GM23248 (cell line): ENCODE measurements around the gene HMGB4. TPM values are rescaled to one million over a fixed set of nuclear protein-coding genes. Genes with fewer than 3 reads are reported as not detected.

Source experiments
- DNase-seq: peaks from one replicate; pipeline ENCODE4 v3.0.0-alpha.2; 2015
- H2AFZ ChIP-seq: fragments of 200-600 bp; sonication (generic); 2 replicates; pipeline ENCODE4 v1.6.1; 2016; ENCODE audit warnings: antibody characterized with exemption
- H3F3A ChIP-seq: fragments of 200-600 bp; sonication (generic); 2 replicates; pipeline ENCODE4 v1.6.1; 2016; ENCODE audit warnings: mild to moderate bottlenecking, antibody characterized with exemption, mixed run types; ENCODE audit not compliant: insufficient read depth
- H3K27ac ChIP-seq: fragments of 200-600 bp; sonication (generic); 2 replicates; pipeline ENCODE4 v1.5.1; 2016; ENCODE audit warnings: mild to moderate bottlenecking
- H3K27me3 ChIP-seq: fragments of 200-600 bp; sonication (generic); replicated peaks from 2 replicates; pipeline ENCODE4 v1.6.1; 2016; ENCODE audit warnings: mild to moderate bottlenecking; ENCODE audit not compliant: insufficient read depth
- H3K36me3 ChIP-seq: fragments of 200-600 bp; sonication (generic); 2 replicates; pipeline ENCODE4 v1.6.1; 2016; ENCODE audit warnings: low read depth, mild to moderate bottlenecking
- H3K4me1 ChIP-seq: fragments of 200-600 bp; sonication (generic); 2 replicates; pipeline ENCODE4 v1.6.1; 2016; ENCODE audit warnings: mild to moderate bottlenecking; ENCODE audit not compliant: insufficient read depth
- H3K4me2 ChIP-seq: fragments of 200-600 bp; sonication (generic); one replicate; pipeline ENCODE4 v1.6.1; 2016; ENCODE audit warnings: mild to moderate bottlenecking; ENCODE audit not compliant: unreplicated experiment
- H3K4me3 ChIP-seq: fragments of 200-600 bp; sonication (generic); 2 replicates; pipeline ENCODE4 v1.5.1; 2016; ENCODE audit warnings: mild to moderate bottlenecking
- H3K79me2 ChIP-seq: fragments of 200-600 bp; sonication (generic); 2 replicates; pipeline ENCODE4 v1.6.1; 2016; ENCODE audit warnings: mild to moderate bottlenecking; ENCODE audit not compliant: insufficient read depth
- H3K9ac ChIP-seq: fragments of 200-600 bp; sonication (generic); 2 replicates; pipeline ENCODE4 v1.6.1; 2016; ENCODE audit warnings: mild to moderate bottlenecking
- H3K9me2 ChIP-seq: fragments of 200-600 bp; sonication (generic); 2 replicates; pipeline ENCODE4 v1.6.1; 2016; ENCODE audit warnings: mixed run types, mild to moderate bottlenecking, moderate library complexity; ENCODE audit not compliant: insufficient read depth
- H3K9me3 ChIP-seq: fragments of 200-600 bp; sonication (generic); one replicate; pipeline ENCODE4 v1.6.1; 2017; ENCODE audit warnings: low read depth
- H4K20me1 ChIP-seq: fragments of 200-600 bp; sonication (generic); 2 replicates; pipeline ENCODE4 v1.6.0; 2016; ENCODE audit not compliant: insufficient read depth
- EZH2 ChIP-seq: fragments of 200-600 bp; sonication (generic); IDR thresholded peaks from 2 replicates; pipeline ENCODE4 v1.6.1; 2018; ENCODE audit warnings: antibody characterized with exemption, mild to moderate bottlenecking; ENCODE audit not compliant: insufficient read depth, poor library complexity, severe bottlenecking
- EZH2phosphoT487 ChIP-seq: fragments of 200-600 bp; sonication (generic); IDR thresholded peaks from 2 replicates; pipeline ENCODE4 v1.6.1; 2018; ENCODE audit warnings: antibody characterized with exemption, moderate library complexity, mild to moderate bottlenecking, low read depth; ENCODE audit not compliant: insufficient read depth
- WGBS, 2 experiments: methylation state at CpG; one replicate each; pipeline ENCODE4 v1.1.6; 2015 to 2017; ENCODE audit warnings: low lambda C conversion rate in 2 of 2, low coverage in 1 of 2; ENCODE audit errors: missing lambda C conversion rate in 2 of 2; 5-methylcytosine and 5-hydroxymethylcytosine counted together
- in situ Hi-C: fragments of 300-500 bp; cut with MboI; formaldehyde crosslinking; loops from 2 replicates; pipeline ENCODE4 v1.15.0; 2020
- polyA plus RNA-seq: library from polyadenylated mRNA; unstranded; fragments of >200 nt; fragmentation: Nextera tagmentation; extraction: Ambion mirVana; gene quantifications from 2 replicates; pipeline ENCODE4 v1.2.1, GENCODE V29; 2016
- total RNA-seq: library from RNA; depleted of rRNA; stranded (reverse); fragments of >200 nt; shearing (Covaris generic); gene quantifications from 2 replicates; pipeline ENCODE4 v1.2.3, GENCODE V29; 2014

Gene HMGB4
- total and polyA plus RNA-seq, 2 experiments from 2014 or later: not detected

GRCh38 chr1:33872683-33873082, 8.8 kb downstream of the HMGB4 start:
- WGBS, 2 experiments: 26 to 44% methylated on average over 2 of the region's 2 CpGs
- Histone ChIP-seq H2AFZ (no peak overlapping the region), H4K20me1 (no peaks in the 10 kb centered on the region), H3K9me2 (no peaks in the 10 kb centered on the region), H3K9ac (peak overlapping the region; percentile 17; the same call in 1 of the 2 replicates), H3K4me3 (no peak overlapping the region), H3F3A (peaks cover 34% of the 10 kb centered on the region), H3K9me3 (no peaks in the 10 kb centered on the region), H3K36me3 (no peaks in the 10 kb centered on the region), H3K4me1 (peaks cover 33% of the 10 kb centered on the region), H3K27me3 (no peaks in the 10 kb centered on the region), H3K4me2 (no peak overlapping the region), H3K79me2 (no peaks in the 10 kb centered on the region), H3K27ac (peak overlapping the region; percentile 34)
- DNase-seq: peak; percentile 89
- TF ChIP-seq EZH2phosphoT487: no peak
- no peak for TF ChIP-seq EZH2
- in situ Hi-C loops: no loop called here

- no peaks in the 10 kb centered on the region for H4K20me1 ChIP-seq
Measured at GRCh38 chr1:33874636-33875035, 10.8 kb downstream of the HMGB4 start.

DNA sequence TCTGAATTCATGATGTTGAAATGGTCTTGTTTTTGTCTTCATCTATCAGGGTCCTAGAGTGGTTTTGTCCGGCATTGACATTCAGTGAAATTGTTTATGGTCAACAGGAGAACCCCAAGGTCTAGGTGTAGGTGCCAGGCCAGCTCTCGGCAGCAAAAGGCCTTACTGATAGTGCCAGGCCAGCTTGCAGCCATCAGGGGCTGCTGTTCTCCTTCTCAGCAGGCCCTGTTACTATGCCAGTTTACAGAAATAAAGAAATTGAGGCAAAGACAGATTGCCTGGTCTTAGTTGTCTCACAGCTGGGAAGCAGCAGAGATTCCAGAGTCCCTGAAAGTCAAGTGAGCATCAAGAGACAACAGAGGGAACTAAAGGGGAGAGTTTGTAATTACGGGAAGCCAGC, 12.0 kb downstream of the HMGB4 start:
- Histone ChIP-seq H3K27ac (no peak overlapping the region), H3F3A (peaks cover 51% of the 10 kb centered on the region), H4K20me1 (no peaks in the 10 kb centered on the region), H3K4me1 (peaks cover 48% of the 10 kb centered on the region), H2AFZ (no peak overlapping the region), H3K36me3 (no peaks in the 10 kb centered on the region), H3K9me3 (no peaks in the 10 kb centered on the region), H3K27me3 (no peaks in the 10 kb centered on the region), H3K4me3 (no peak overlapping the region), H3K4me2 (no peak overlapping the region), H3K9me2 (no peaks in the 10 kb centered on the region), H3K79me2 (no peaks in the 10 kb centered on the region), H3K9ac (no peak overlapping the region)
- DNase-seq: peak; percentile 17
- WGBS, 2 experiments: 93 to 98% methylated on average over 3 of the region's 3 CpGs
- in situ Hi-C loops: no loop called here
- TF ChIP-seq EZH2 (no peak), EZH2phosphoT487 (no peak)

More at GRCh38 chr1:33874636-33875035, 10.8 kb downstream of the HMGB4 start:
- Histone ChIP-seq H3F3A (peaks cover 40% of the 10 kb centered on the region), H3K27ac (no peak overlapping the region), H2AFZ (no peak overlapping the region), H3K9me3 (no peaks in the 10 kb centered on the region), H3K4me1 (peaks cover 38% of the 10 kb centered on the region), H3K36me3 (no peaks in the 10 kb centered on the region), H3K27me3 (no peaks in the 10 kb centered on the region), H3K4me2 (no peak overlapping the region), H3K9me2 (no peaks in the 10 kb centered on the region), H3K79me2 (no peaks in the 10 kb centered on the region), H3K4me3 (no peak overlapping the region), H3K9ac (no peak overlapping the region)
- in situ Hi-C loops: no loop called here
- TF ChIP-seq EZH2: no peak
- TF ChIP-seq EZH2phosphoT487: no peak
- WGBS, 2 experiments: 73 to 81% methylated on average over 7 of the region's 7 CpGs
- DNase-seq: no peak

GRCh38 chr1:33876970-33877650, 13.2 kb downstream of the HMGB4 start:
- DNase-seq: peak; percentile 98
- TF ChIP-seq EZH2phosphoT487 (no peak), EZH2 (no peak)
- Histone ChIP-seq H2AFZ (no peak overlapping the region), H3F3A (peaks cover 46% of the 10 kb centered on the region), H3K4me3 (no peak overlapping the region), H3K4me1 (peaks cover 45% of the 10 kb centered on the region), H3K36me3 (no peaks in the 10 kb centered on the region), H3K9ac (peak overlapping the region; percentile 32; the same call in 1 of the 2 replicates), H3K9me2 (no peaks in the 10 kb centered on the region), H3K79me2 (no peaks in the 10 kb centered on the region), H3K27ac (peak overlapping the region; percentile 79), H3K4me2 (peak overlapping the region; percentile 58), H3K9me3 (no peaks in the 10 kb centered on the region), H4K20me1 (no peaks in the 10 kb centered on the region), H3K27me3 (no peaks in the 10 kb centered on the region)
- 4 to 8% methylated on average over 5 of the region's 5 CpGs for WGBS, 2 experiments
- in situ Hi-C loops: no loop called here

DNA sequence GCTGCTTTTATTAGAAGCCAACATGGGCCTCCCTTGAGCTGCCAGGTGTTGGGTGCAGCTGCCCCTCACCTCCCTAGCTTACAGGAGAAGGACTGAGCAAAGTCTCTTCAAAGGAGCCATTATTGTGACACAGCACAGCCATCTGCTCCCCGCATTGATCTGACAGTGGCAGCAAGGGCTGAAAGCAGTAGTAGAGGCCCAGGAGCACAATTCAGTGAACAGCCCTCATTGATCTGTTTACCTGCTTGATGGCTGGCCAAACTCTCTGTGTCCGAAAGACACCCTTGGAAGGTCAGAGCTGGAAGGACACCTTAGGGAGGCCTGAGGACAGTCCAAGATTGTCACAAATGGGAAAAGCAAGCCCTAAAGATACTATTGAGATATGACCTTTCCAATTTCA, 14.5 kb downstream of the HMGB4 start:
- Histone ChIP-seq H3K4me3 (no peak overlapping the region), H3K4me1 (peaks cover 35% of the 10 kb centered on the region), H3K79me2 (0 out of 2 replicates have a peak, but pooled peaks cover under 1% of the 10 kb centered on the region), H3F3A (peaks cover 35% of the 10 kb centered on the region), H3K9ac (no peak overlapping the region), H4K20me1 (no peaks in the 10 kb centered on the region), H3K4me2 (no peak overlapping the region), H3K9me2 (no peaks in the 10 kb centered on the region), H2AFZ (no peak overlapping the region), H3K9me3 (no peaks in the 10 kb centered on the region), H3K27me3 (no peaks in the 10 kb centered on the region), H3K27ac (no peak overlapping the region), H3K36me3 (no peaks in the 10 kb centered on the region)
- DNase-seq: no peak
- in situ Hi-C loops: no loop called here
- 95 to 97% methylated on average over 2 of the region's 2 CpGs for WGBS, 2 experiments
- TF ChIP-seq EZH2 (no peak), EZH2phosphoT487 (no peak)
